ENCODE results near the gene PMPCA.

PMPCA gene

DNA sequence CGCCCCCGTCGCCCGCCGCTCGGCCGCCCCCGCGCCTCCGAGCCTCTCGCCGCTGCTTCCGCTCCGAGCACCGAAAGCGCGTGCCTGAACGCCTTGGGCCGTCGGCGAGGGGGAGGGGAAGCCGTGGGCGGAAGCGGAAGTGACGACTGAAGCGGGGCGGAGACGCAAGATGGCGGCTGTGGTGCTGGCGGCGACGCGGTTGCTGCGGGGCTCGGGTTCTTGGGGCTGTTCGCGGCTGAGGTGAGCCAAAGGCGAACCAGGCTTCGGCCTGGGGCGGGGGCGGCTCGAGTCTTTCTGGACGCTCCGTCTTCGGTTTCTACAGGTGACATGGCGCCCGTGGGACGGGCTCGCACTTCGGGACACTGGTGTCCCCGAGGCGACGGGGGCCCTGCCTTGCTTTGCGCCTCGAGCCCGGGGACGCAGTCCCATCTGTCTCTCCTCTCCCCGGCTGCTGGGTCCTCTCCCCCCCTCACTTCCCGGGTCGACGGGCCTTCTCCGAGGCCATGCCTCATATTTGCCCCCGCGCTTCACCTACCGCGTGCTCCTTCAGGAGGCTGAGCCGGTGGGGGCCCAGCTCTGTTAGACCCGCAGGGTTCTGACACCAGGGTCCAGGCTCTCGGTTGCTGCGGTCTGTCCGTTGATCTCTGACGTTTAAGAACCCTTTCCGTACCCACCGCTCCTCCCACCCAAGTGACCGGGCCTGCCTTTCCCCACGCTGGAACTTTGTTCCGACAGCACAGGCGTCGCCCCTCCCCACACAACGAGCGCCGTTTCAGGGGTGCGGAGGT, at the start of gene PMPCA, which contains the start of gene ENTR1:
Gene PMPCA, plus strand, starts transcription at position 159 of the 788 bp plus-strand sequence. Its CDS starts 11 bp downstream, at position 170.
Gene ENTR1, minus strand, starts transcription at position 115 of the 788 bp plus-strand sequence. CDS start 217 bp downstream, outside the sequence.
- DNase-seq: peak; percentile 96

- DNase-seq: no peak
Observed at GRCh38 chr9:136361047-136361753, 49.3 kb upstream of the PMPCA start.

- no peak for DNase-seq
Observed at GRCh38 chr9:136361754-136362449, 48.6 kb upstream of the PMPCA start.

DNA sequence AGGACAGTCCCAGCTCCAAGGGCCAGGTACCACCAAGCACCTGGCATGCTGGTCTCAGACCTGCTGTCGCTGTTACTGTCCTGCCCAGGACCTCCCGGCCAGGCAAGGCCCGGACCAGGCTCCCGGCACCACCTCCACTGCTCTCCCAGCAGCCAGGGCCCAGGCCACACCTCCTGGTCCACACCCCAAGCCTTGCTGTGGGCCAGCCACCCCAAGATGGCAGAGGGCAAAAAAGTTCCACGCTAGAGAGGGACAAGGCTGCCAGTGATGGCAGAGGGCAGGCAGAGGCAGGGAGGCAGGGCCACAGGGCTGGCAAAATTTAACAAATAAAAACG, 48.0 kb upstream of the PMPCA start:
- DNase-seq: no peak

- peak; percentile 99 for DNase-seq
Observed at GRCh38 chr9:136363106-136363948, 47.1 kb upstream of the PMPCA start, which contains the start of gene DNLZ. Gene DNLZ (minus strand): TSS chr9:136363744. CDS start chr9:136363714, 30 bp downstream.

GRCh38 chr9:136363949-136364748, 46.3 kb upstream of the PMPCA start:
- DNase-seq: no peak

GRCh38 chr9:136364942-136365774, 45.3 kb upstream of the PMPCA start:
- no peak for DNase-seq

DNA sequence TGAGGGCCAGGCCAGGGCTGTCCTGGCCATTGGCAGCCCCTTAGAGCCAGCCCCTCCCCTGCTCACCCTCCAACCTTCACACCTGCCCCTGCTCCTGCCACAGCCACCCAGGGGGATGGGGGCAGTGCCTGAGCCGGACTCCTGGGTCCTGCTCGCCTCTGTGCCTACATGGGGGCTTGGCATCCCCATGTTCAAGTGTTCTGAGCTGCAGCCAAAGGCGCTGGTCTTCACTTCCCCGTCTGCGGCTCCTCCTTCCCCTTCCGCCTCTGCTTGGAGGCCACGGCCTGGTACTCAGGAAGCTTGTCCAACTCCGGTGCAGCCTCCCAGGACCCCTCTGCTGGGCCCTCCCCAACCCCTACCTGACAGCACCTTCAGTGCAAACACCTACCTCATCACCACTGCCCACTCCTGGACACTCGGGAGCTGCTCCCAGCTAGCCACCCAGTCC, 44.7 kb upstream of the PMPCA start:
- no peak for DNase-seq

DNA sequence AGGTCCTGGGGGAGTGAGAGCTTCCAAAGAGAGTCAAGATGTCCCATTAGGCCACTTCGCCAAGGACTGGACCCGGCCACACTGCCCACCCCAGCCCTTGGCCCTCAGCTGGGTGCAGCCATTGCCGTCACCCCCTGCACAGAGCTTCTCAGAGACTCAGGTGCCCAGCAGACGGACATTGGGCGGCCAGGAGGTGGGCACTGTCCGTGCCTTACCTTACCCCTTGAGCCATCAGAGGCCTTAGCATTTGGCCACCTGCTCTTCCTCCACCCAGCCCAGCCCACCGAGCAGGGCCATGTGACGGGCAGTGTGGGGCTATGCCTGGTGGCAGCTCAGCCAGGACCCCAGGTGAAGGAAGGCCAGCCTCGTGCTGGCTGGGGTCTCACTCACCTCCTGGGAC, 43.6 kb upstream of the PMPCA start:
- no peak for DNase-seq

GRCh38 chr9:136367296-136368145, 42.9 kb upstream of the PMPCA start:
- no peak for DNase-seq

DNA sequence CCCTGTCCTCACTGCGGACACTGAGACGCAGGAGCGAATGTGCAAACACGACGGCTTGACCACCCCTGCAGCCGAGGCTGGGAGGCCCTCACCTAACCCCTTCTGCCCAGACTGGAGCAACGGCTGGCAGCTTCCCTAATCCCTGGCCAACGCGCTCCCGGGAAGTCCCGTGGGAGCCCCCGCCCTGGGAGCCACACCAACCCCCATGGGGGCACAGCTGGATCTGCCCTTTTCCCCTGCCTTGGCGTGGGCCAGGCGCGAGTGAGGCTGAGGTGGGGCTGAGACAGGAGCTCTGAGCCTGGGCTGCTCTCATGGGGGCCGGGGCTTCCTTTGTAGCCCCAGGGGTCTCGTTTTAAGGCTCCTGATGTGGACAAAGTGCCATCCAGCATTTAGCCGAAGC, 42.3 kb upstream of the PMPCA start:
- DNase-seq: no peak

DNA sequence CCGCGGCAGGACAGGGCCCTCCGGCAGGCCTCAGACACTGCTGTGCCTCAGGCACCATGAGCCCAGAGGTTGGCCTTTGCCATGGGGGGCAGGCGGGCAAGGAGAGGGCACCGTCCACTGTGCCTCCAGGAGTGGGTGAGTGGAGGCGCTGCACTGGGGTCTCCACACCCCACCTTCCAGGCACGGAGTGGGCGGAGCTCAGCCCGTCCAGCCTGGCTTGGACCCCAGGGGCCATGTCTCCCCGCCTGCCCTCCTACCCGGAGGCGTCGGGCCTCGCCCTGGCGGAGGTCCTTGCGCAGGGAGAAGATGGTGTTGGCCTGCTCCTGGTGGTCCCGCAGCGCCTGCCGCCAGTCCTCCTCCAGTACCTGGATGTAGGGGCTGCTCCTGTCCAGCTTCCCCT, 40.4 kb upstream of the PMPCA start:
- DNase-seq: no peak

GRCh38 chr9:136370687-136371532, 39.5 kb upstream of the PMPCA start:
- no peak for DNase-seq

DNA sequence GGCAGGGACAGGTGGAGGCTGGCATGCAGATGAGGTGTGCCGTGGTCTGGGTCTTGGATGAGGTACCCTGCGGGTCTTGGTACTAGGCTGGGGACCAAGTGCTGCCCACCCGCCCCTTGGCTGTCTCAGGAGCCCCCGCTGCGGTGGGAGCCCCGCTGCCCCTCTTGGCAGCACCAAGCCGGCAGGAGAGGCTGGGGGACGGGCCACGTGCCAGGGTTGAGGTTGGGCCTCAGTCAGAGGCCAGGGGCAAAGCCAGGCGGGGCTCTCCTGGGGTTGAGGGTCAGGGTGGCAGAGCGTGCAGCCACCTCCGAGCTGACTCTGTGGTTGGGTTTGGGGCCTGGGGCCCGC, 39.0 kb upstream of the PMPCA start:
- no peak for DNase-seq

GRCh38 chr9:136372006-136372405, 38.5 kb upstream of the PMPCA start:
- no peak for DNase-seq

DNA sequence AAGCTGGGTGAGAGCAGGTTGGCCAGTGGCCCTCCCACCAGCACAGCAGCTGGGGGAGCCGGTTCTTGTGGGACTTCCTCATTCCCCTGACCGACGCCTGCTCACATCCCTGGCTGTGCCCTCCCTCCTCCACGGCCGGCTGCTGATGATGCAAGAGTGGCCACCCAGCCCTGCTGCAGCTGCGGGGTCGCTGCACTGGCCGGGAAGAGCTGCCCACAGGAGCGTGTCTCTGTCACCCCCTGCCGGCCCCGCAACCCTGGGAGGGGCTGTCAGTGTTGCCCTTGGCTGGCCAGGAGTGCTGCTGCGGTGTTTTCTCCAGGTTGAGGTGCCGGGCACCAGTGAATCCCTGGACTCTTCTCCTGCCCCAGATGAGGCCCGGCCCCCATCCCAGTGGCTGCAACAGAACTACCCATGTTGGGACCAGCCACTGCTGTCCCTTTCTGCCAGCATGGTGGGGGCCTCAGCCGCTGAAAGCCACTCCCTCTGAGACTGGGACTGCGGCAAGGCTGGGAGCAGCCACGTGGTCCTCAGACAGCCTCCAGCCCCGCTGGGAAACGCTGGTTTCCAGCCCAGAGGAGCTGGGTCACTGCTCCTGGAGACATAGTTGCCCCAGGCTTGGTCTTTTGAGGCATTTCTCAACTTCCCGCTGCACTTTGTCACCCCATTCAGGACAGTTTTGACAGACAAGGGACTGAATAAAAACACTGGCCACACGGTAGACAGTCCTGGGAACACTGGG, 37.7 kb upstream of the PMPCA start:
- DNase-seq: no peak

- no peak for DNase-seq
Observed at GRCh38 chr9:136373300-136374182, 36.9 kb upstream of the PMPCA start, which contains the start of gene CARD9. Gene CARD9 (minus strand): TSS chr9:136373669. CDS start chr9:136372078, 1,591 bp downstream.

Data from activated CD4-positive, alpha-beta T cell treated with anti-CD3 and anti-CD28 coated beads, Interleukin-2, Interleukin-6, amounts not matched to agents 100 ng/mL and 50 ng/mL, durations not matched to agents 16 hours and 8 hours (primary cell).